Nephron progenitor cell (in vitro differentiated cells): ENCODE results near the gene C11orf52.

Experiments used
- DNase-seq: peaks from one replicate; pipeline ENCODE4 v3.0.0; 2021
- H3K27ac Mint-ChIP-seq: 2 replicates; pipeline ENCODE4 v1.8.0; 2021; ENCODE audit warnings: mild to moderate bottlenecking, moderate library complexity, mixed read lengths
- H3K27me3 Mint-ChIP-seq: 2 replicates; pipeline ENCODE4 v1.8.0; 2021; ENCODE audit warnings: mild to moderate bottlenecking, low read depth, mixed read lengths; ENCODE audit not compliant: poor library complexity
- H3K36me3 Mint-ChIP-seq: 2 replicates; pipeline ENCODE4 v1.8.0; 2021; ENCODE audit warnings: low read depth, mixed read lengths
- H3K4me1 Mint-ChIP-seq: 2 replicates; pipeline ENCODE4 v1.8.0; 2021; ENCODE audit warnings: mixed read lengths
- H3K4me3 Mint-ChIP-seq: 2 replicates; pipeline ENCODE4 v1.8.0; 2021; ENCODE audit warnings: mild to moderate bottlenecking, moderate library complexity, mixed read lengths
- H3K9me3 Mint-ChIP-seq: 2 replicates; pipeline ENCODE4 v1.8.0; 2021; ENCODE audit warnings: mild to moderate bottlenecking, moderate library complexity, mixed read lengths
- TF ChIP-seq, protein P1 (sequence below): fragments of 200-600 bp; sonication (generic); IDR thresholded peaks from 2 replicates; pipeline ENCODE4 v1.5.0; 2021; ENCODE audit warnings: antibody characterized with exemption

Gene C11orf52

DNA sequence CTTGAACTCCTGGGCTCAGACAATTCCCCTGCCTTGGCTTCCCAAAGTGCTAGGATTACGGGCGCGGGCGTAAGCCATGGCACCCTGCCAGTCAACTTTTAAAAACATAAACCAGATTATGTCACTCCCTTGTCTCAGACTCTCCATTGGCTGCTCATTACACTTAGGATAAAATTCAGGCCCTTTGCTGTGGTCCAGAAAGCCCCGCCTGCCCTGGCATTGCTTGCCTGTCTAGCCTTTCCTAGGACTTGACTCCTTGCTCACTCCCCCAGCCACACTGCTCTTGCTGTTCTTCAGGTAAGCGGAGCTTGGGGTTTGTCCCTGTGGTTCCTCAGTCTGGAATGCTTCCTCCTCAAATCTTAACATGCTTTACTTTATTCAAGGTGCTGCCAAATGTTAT lies 48.9 kb downstream of the C11orf52 start:
- DNase-seq: no peak
- Mint-ChIP-seq H3K27ac (peak overlapping the region; percentile 57), H3K4me1 (no peaks in the 10 kb centered on the region), H3K4me3 (no peak overlapping the region), H3K27me3 (no peaks in the 10 kb centered on the region), H3K36me3 (peaks cover 72% of the 10 kb centered on the region), H3K9me3 (peaks cover 9% of the 10 kb centered on the region)
- TF ChIP-seq, protein P1, sequence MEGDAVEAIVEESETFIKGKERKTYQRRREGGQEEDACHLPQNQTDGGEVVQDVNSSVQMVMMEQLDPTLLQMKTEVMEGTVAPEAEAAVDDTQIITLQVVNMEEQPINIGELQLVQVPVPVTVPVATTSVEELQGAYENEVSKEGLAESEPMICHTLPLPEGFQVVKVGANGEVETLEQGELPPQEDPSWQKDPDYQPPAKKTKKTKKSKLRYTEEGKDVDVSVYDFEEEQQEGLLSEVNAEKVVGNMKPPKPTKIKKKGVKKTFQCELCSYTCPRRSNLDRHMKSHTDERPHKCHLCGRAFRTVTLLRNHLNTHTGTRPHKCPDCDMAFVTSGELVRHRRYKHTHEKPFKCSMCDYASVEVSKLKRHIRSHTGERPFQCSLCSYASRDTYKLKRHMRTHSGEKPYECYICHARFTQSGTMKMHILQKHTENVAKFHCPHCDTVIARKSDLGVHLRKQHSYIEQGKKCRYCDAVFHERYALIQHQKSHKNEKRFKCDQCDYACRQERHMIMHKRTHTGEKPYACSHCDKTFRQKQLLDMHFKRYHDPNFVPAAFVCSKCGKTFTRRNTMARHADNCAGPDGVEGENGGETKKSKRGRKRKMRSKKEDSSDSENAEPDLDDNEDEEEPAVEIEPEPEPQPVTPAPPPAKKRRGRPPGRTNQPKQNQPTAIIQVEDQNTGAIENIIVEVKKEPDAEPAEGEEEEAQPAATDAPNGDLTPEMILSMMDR: no peak

DNA sequence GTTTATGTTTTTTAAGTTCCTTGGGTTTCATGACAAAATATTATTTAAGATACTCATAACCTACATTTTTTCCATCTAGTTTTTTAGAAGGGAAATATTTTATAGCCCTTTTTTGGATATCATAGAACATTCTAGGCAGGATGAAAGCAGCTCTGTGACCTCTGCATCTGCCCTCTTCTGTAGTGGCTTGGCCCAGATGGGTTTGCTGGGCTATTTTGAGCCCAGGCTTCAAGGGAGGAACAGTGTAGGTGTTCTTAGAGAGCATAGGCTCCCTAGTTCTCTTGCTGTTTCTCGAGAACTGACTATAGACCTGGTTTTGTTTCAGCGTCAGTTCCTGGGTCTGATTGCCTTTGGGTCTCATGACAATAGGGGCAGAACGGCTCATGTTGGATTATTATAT lies 50.6 kb downstream of the C11orf52 start:
- no peak overlapping the region for H3K27ac Mint-ChIP-seq
- no peak overlapping the region for H3K4me3 Mint-ChIP-seq
- H3K4me1 Mint-ChIP-seq: no peaks in the 10 kb centered on the region
- H3K36me3 Mint-ChIP-seq: peaks cover 81% of the 10 kb centered on the region
- H3K9me3 Mint-ChIP-seq: peaks cover 9% of the 10 kb centered on the region
- no peak for DNase-seq
- TF ChIP-seq, protein P1: no peak
- no peaks in the 10 kb centered on the region for H3K27me3 Mint-ChIP-seq

DNA sequence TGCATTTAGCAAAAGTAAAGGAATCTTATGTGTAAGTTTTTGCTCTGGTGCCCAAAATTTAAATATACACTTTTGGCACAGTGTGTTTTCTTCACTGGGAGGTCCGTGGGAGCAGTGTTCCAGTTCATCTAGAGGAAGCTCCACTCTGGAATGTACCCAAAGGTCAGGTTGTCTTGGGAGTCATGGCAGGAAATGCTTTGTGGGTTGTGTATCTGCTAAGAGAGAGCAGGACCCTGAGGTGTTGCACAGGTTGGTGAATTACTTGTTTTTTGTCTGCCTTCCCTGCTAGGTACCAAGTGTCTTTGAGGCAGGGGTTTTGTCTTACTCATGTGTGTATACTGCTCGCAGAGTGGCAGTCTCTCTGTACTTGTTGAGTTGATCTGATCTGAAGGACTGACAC lies 55.7 kb downstream of the C11orf52 start:
- DNase-seq: no peak
- TF ChIP-seq, protein P1: no peak
- Mint-ChIP-seq H3K4me1 (peaks cover 33% of the 10 kb centered on the region), H3K27me3 (peaks cover 6% of the 10 kb centered on the region), H3K27ac (no peak overlapping the region), H3K4me3 (no peak overlapping the region), H3K9me3 (peaks cover 9% of the 10 kb centered on the region), H3K36me3 (peaks cover 55% of the 10 kb centered on the region)

DNA sequence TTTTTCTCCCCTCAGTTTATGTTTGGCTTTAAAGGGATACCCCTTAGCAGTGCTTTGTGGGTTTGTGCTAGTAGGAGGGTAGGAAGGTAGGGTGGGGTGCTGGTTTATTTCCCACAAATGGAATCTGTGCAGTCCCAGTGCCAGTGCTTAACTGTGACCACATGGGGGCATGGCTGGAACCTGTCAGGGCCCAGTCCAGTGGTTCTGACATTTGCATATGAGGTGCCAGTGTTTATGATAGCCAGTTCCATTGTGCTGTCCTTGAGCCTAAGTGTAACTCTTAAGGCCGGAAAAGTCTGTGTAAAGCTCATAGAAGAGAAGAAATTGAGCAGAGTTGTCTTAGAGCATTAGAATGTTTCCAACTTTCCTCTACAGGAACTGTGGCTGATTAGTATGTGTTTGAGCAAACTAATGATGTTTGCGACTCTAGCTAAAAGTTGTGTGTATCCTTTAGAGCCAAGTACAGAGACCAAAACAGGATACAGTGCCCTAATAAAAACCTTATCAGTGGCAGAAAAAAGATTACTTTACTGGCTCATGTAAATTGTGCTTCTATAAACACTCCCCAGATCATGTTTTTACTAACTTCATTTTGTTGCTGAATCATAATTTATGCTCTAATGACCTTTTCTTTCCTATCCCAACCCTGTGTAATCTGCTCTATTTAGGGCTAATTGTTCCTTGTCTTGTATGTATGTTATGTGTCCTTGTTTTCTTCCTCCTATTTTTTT lies 56.5 kb downstream of the C11orf52 start:
- Mint-ChIP-seq H3K4me1 (peaks cover 41% of the 10 kb centered on the region), H3K9me3 (peaks cover 7% of the 10 kb centered on the region), H3K27ac (no peak overlapping the region), H3K27me3 (peaks cover 6% of the 10 kb centered on the region), H3K36me3 (peaks cover 47% of the 10 kb centered on the region), H3K4me3 (no peak overlapping the region)
- no peak for DNase-seq
- TF ChIP-seq, protein P1: no peak

DNA sequence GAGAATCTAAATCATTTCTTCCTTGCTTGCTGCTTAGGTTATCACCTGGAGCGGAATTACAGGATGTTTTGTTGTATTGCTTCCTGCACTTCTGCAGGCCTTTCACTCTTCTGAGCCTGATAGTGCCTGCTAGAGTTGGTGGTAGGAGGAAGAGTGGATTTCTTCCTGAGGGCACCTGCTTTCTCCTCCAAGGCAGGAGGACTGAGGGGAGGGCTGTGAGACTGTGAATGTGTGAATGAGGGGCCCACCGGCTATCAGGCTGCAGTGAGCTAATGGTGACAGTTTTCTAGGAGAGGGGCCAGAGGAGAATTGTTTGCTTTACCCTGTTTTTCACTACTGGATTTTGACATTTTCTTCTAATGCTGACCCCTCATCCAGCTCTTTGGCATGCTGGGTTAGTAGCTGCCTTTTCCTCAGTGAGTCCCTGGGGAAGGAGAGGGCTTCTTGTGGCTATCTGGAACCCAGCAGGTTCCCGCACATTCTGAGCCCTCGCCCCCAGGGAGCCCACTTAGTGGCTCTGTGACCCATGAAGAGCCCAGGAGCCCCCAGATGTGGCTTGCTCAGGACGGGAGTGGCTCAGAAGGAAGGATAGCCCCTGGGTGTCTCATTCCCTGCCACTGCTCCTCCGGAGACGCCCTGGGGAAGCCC lies 57.5 kb downstream of the C11orf52 start:
- Mint-ChIP-seq H3K4me3 (peak overlapping the region; percentile 81), H3K9me3 (no peaks in the 10 kb centered on the region), H3K27ac (no peak overlapping the region), H3K36me3 (peaks cover 37% of the 10 kb centered on the region), H3K27me3 (peaks cover 6% of the 10 kb centered on the region), H3K4me1 (peaks cover 41% of the 10 kb centered on the region)
- TF ChIP-seq, protein P1: no peak
- DNase-seq: no peak
